NCI-H2029 treated with DMSO at 0.1 percent for 48 hours (cell line): ENCODE measurements around the gene AIMP1.
"Not testable (repeated sequence)": the region's sequence is repeated elsewhere in the genome, so short reads cannot be mapped to it uniquely, and the experiment has no call there.

Experiments used
- DNase-seq: peaks from one replicate; lab custom pipeline; 2025; lab: John Stamatoyannopoulos, UW

The AIMP1 gene

DNA sequence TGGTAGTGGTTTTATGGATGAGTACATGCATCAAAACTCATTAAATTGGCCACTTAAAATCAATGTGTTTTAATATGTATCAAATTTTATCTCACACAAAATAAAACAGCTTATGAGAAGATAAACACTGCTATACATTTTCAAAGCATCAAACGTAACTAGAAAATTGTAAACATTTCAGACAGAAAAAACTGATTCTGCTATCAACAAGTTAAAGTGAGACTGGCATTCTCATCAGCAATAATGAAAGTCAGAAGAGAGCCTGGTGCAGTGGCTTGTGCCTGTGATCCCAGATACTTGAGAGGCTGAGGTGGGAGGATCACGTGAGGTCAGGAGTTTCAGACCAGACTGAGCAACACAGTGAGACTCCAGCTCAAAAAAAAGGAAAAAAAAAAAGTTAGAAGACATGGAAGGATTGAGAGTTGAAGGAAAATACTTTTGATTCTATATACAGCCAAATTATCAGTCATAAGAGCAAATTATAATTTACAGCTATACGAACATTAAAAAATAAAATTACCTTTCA lies 3.3 kb upstream of the AIMP1 start:
- DNase-seq: no peak

DNA sequence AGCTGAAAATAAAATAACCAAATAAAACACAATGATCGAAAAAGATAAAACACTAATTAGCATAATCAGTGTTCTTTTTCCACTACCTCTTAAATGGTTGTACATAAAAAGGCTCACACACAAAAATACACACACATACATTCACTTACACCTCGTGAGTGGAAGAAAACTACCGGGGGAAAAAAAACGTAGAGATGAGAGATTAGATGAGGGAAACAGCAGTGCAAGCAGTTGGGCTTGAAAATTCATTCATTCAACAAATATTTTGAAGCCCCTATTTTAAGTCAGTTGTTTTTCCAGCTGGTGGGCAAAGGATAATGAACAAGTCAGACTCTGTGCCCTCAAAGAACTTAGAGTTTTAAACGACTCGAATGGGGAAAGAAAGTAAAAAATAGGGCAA lies 1.4 kb upstream of the AIMP1 start:
- DNase-seq: no peak

DNA sequence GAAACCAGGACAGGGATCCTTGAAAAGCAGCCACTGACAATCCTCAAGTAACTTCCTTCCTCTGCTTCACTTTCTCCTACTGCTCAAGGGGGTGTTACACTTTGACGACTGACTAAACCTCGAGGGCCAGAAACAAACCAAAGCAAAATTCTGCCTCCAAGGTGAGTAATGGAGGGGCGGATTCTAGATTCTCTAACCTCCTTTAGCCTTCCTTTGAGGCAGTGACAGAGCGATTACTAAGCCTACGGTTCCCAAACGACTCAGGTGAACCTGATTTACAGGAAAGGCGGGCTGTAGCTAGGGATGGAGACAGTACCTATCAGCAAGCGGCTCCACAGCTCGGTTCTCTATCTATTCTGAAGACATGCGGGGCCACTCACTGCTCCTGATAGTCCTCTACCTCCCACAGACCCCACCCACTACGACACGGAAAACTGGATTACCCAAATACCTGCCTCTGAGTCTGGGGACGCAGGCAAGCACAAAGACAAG lies 828 bp upstream of the AIMP1 start:
- DNase-seq: peak; percentile 41

DNA sequence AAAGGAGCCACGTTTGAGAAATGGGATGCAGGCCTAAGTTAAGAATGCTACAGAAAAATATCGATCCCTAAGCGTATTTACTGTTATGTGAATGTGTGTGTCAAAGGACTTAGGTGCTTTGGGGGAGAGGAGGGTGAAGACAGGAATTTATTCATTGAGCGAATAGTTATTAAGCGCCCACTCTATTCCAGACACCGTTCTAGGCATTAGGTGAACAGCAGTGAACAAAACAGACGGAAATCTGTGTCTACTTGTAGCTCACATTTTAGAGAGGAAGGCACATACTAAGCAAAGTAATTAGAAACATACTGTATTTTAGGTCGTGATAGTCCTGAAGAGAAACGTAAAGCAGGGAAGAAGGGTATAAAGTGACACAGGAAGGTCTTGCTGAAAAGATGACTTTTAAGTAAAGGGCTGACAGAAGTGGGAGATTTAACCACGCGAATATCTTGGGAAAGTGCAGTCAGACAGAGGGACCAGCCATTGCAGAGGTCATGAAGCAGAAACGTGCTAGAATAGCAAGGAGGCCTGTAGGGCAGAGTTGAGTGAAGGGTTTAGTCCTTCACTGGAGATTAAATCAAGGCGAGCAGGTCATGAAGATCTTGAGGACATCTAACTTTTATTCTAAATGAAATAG lies 541 bp downstream of the AIMP1 start:
- no peak for DNase-seq

DNA sequence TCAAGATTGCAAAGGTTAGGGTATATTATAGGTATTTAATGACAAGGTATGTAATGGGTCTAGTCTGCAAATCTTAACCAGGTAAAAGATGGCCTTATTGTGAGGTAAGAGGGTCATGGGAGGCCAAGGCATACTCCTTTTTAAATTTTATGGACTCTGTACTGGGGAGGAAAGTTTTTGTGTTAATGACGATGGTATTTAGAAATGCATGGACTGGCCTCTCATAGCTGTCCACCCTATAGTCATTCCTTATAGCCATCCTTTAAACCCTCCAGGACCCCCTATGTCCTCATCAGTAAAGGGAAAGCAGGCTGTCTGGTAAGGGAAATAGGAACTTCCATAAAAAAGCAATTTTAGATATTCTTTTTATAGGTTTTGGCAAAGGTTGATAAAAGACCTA lies 1.5 kb downstream of the AIMP1 start:
- no peak for DNase-seq

DNA sequence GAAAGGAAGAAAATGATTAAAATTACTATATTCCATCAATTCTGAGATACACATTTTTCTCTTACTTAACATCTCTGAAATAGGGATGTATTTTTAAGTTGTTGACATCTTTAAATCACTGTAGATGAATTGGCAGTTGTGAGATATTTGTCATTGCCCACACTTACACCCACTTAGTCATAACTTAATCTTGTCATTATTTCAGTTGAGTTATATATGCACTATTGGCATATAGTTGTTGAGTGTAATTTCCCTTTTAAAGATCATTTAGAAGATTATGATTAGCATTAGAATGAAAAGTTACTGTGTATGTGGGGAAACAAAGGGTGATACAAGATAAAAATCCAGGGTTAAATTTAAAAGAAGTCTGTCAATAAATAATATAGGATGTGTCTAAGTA lies 2.2 kb downstream of the AIMP1 start:
- DNase-seq: no peak

DNA sequence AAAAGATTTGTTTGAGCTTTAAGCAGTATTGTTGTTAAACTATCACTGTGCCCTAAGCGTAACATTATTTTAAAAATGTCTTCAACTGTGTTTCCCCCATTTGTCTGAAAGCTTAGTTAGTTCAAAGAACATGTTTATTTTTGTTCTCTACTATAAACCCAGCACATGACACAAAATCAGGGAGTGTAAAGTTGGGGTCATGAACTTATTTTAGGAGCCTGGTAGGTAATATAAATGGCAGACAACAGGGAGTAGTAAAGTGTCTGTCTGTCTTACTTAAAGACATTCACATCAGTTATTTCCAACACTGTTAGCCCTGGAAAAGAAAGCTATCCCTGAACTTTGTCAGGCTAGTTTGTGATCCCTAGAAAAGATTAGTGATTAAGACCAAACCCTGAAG lies 3.9 kb downstream of the AIMP1 start:
- DNase-seq: no peak

DNA sequence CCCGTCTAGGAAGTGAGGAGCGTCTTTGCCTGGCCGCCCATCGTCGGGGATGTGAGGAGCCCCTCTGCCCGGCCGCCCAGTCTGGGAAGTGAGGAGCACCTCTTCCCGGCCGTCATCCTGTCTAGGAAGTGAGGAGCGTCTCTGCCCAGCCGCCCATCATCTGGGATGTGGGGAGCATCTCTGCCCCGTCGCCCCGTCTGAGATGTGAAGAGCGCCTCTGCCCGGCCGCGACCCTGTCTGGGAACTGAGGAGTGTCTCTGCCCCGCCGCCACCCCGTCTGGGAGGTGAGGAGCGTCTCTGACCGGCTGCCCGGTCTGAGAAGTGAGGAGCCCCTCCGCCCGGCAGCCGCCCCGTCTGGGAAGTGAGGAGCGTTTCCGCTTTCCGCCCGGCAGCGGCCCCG lies 4.8 kb downstream of the AIMP1 start:
- not testable (repeated sequence) for DNase-seq

DNA sequence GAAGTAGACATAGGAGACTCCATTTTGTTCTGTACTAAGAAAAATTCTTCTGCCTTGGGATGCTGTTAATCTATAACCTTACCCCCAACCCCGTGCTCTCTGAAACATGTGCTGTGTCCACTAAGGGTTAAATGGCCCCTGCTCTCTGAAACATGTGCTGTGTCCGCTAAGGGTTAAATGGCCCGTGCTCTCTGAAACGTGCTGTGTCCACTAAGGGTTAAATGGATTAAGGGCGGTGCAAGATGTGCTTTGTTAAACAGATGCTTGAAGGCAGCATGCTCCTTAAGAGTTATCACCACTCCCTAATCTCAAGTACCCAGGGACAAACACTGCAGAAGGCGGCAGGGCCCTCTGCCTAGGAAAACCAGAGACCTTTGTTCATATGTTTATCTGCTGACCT lies 5.5 kb downstream of the AIMP1 start:
- not testable (repeated sequence) for DNase-seq

DNA sequence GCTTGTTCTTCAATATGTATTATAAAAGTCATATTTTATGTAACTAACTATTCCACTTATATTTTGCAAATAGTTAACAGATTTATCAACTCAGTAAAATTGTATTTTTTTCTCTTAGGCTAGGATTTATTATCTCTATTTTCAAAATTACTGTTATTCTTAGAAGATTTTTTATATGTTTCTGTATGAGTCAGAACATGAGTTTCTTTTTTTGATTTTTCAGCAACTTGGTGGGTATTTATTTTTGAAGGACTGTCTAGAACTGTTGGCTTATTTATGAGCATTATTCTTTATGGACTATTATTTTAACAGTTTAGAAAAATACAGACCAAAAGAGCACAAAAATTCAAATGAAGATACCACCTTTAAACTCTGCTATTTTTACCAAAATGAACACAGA lies 6.8 kb downstream of the AIMP1 start:
- no peak for DNase-seq

DNA sequence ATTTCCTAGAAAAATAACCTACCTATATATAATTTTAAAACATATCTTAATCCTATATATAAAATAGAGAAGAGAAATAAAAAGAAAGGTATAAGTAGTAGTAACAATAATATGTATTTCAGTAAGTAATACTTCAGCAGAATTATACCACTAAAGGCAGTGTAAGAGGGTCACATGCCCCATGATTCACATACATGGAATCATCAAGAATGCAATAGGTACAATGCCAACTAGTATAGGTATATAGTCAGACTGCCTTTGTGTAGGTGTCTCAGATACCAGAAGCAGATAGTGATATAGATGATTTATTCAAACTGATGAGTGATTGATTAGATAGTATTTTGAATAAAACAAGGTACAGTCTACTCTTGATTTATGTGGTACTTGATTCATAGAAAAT lies 9.4 kb downstream of the AIMP1 start:
- DNase-seq: no peak

DNA sequence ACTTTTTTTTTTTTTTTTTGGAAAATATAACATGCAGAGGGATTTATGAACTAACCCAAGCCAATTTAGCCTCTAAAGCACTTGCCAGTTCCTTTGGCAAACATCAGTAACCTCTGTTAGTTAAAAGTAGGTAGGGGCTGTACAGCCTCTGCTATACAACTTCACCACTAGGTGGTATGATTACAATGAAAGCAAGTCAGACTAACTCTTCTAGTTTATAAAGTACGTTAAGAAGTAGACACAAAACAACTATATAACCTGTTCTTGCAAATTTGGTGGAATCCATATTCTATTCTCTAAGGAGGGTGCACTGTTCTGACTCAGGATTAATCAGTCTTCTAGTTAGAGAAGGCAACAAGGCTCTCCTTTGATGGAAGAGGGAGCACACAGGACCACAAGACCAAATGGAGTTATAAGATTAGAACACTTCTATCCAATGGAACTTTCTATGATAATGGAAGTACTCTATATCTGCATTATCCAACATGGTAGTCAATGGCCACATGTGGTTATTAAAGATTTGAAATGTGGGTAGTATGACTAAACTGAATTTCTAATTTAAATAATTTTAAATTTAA lies 12.8 kb downstream of the AIMP1 start:
- no peak for DNase-seq

DNA sequence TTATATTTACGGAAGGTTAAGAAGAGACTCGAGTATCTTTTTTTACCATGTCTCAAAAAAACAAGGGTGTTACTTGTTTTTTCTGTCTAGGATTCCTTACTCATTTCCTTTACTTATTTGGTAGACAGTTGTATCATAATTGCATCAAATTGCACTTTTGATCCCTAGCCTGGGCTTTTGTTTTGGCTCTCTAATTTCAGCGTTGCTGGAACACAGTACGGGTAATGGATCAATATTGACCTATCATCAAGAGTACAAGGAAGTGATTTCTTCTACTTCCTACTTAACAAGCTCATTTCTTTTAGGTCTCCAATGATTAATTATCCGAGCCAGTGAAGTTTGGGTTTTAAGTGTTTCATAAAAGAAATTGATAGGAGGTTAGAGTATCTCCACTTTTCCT lies 16.8 kb downstream of the AIMP1 start:
- no peak for DNase-seq

DNA sequence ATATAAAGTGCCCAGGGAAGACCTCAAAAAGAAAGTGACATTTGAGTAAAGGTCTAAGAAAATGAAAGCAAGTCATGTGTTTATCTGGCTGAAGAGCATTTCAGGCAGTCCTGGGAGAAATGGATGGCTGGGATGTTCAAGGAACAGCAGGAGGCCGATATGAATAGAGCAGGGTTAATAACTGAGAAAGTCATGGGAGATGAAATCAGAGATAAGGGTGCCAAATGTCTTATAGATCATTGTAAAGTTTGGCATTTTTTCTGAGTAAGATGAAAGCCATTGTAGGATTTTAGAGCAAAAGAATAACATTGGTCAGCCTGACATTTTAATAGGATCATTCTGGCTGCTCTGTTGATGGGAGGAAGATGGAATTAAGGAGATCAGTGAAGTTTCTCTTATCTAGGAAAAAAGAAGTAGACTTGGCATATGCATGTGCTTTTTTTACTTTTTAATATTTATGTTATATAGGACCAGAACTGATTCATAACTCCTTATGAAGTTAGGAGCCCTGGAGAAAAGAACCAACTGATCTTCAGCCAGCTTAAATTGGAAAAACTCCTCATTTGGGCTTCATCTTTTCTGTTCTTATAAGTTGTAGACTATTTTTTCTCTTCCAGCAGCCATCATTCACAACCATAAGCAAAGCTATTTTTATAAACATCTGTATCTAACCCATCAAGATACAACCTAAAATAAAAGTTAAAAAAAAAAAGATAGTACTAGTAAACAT lies 18.6 kb downstream of the AIMP1 start:
- DNase-seq: no peak

DNA sequence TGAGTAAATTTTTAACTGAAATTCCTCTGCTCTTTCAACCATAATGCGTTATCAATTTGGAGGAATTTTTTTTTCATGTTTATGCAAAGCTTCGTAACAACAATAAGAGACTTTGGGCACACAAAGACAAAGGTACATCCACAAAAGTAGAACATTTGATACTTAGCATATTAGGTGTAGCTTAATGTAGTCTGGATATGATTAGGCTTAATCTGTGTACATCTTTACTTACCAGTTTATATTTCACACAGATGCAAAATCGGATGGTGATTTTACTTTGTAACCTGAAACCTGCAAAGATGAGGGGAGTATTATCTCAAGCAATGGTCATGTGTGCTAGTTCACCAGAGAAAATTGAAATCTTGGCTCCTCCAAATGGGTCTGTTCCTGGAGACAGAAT lies 20.3 kb downstream of the AIMP1 start:
- no peak for DNase-seq

DNA sequence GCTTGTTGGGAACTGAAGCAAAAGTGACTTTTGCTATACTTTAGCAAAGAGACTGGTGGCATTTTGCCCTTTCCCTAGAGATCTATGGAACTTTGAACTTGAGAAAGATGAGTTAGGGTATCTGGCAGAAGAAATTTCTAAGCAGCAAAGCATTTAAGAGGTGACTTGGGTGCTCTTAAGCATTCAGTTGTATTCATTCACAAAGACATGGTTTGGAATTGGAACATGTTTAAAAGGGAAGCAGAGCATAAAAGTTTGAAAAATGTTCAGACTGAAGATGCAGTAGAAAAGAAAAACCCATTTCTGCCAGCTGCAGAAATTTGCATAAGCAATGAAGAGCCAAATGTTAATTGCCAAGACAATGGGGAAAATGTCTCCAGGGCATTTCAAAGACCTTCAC lies 21.6 kb downstream of the AIMP1 start:
- no peak for DNase-seq

DNA sequence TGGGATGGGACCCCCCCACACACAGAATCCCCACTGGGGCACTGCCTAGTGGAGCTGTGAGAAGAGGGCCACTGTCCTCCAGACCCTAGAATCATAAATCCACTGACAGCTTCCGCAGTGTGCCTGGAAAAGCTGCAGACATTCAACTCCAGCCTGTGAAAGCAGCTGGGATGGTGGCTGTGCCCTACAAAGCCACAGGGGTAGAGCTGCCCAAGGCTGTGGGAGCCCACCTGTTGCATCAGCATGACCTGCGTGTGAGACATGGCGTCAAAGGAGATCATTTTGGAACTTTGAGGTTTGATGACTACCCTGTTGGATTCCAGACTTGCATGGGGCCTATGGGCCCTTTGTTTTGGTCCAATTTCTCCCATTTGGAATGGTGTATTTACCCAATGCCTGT lies 22.3 kb downstream of the AIMP1 start:
- DNase-seq: no peak

DNA sequence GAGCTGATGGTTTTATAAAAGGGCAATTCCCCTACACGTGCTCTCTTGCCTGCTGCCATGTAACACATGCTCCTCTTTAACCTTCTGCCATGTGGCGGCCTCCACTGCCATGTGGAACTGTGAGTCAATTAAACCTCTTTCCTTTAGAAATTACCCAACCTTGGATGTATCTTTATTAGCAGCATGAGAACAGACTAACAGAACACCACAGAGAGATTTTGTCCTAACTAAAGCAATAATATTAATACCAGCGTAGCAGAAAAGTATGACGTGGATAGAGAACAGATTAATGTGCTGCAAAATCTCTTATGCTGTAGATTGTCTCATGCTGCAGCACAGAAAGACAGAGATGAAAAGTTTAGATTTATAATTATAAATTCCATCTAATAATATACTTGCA lies 23.1 kb downstream of the AIMP1 start:
- no peak for DNase-seq

DNA sequence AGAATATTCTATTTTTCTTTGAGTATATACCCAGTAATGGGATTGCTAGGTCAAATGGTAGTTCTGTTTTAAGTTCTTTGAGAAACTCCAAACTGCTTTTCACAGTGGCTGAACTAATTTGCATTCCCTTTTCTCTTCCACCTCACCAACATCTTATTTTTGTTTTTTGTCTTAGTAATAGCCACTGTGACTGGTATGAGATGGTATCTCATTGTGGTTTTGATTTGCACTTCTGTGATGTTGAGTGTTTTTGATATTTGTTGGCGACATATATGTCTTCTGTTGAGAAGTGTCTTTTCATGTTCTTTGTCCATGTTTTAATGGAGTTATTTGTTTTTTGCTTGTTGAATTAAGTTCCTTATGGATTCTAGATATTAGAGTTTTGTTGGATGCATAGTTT lies 24.4 kb downstream of the AIMP1 start:
- no peak for DNase-seq

DNA sequence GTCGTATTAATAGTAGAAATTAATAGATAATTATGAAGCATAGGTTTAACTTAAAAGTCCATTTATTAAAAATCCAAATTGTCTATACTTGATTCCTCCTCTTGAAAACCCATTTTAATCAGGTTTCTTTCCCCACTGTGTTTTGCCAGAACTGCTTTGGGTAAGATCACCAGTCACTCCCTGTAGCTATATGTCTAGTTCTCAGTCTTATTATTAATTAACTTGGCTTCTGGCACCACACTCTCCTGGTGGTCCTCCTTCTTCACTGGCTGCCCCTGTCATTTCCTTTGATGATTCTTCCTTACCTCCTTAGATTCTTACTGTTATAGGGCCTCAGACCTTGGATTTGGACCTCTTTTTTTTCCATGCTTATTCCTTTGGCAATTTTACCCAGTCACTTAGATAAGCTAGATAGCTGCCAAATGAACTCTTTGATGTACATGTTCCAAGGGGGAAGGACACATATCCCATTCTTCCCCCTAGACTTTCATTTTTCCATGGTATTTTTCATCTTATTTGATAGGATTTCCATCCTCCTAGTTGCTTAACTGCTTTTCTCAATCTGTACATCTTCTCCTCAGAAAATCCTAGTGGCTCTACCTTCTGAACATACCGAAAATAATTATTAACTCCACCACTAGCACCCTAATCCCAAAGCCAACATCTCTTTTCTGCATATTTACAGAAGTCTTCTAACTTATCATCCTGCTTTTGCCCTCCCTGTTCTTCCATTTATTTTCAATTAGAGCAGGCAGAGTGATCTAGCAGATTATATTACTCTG lies 27.7 kb downstream of the AIMP1 start:
- DNase-seq: no peak

DNA sequence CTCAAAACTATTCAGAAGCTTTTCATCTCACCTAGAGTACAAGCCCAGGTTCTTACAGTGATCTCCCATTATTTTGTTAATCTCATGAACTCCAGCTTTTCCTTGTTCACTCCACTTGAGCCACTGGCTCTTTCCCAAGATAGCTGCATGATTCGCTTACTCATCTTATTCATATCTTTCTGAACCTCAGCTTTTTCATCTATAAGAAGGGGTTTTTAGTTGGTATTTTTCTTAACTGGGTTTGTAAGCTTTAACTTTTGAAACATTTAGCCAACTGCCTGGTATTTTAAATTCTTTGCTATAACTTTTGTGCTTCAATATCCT lies 28.3 kb downstream of the AIMP1 start:
- no peak for DNase-seq

DNA sequence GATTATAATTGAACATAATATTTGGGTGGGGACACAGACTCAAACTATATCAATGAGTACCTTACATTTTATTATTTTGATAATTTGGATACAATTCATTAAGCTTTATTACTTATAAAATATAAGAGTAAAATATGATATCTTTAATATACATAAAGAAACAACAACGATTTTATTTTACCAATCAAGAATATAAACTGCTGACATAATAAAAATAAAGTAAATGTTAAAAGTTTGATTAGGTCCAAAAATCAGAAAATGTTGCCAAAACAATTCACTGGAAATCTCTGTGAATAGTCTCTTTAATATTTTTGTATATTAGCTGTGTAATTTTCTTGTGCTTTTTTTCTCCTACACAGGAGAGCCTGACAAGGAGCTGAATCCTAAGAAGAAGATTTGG lies 30.8 kb downstream of the AIMP1 start:
- no peak for DNase-seq

DNA sequence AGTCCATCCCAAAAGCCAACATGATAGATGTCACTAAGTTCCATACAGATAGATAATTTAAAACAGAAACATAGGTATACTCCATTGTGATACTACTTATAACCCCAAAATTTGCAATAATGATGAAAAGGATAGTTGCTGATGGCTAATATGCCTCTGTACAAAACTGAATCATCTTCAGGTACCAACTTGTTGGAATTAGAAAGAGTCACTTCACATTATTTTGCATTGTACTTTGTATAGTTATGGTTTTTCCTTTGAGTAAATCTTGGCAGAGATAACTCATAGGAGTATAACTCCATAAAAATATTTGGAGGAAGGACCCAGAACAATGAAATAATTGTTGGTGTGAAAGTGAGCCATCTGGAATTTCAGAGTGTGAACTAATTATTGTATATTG lies 34.7 kb downstream of the AIMP1 start:
- no peak for DNase-seq
